Stimulated activated CD8-positive, alpha-beta memory T cell treated with anti-CD3 and anti-CD28 coated beads, Interleukin-4, amount 100 ng/mL, for 24 hours (primary cell): ENCODE data around the gene SLFNL1.

Experiments used
- DNase-seq: peaks from one replicate; pipeline ENCODE4 v3.0.0-alpha.2; 2020; ENCODE audit warnings: low read depth

The SLFNL1 gene

DNA sequence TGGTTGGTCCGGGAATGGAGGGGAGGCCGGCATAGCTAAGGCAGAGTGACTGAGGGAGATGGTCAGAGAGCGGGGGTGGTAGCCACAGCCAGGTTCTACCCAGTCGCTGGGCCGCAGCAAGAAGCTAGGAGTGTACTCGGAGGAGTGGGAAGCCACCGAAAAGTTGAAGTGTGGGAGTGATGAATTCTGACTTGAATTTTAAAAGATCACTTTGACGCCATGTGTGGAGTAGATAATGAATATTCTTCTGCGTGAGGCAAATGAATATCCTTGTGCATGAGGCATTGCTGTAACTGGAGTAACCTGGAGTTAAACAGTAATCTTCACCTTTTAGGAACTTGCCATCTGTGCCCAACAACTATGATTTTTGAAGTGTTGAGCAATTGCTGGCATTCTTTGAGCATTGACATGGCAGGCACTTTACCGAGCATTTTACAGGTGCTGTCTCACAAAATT, 35.2 kb downstream of the SLFNL1 start:
- DNase-seq: no peak

DNA sequence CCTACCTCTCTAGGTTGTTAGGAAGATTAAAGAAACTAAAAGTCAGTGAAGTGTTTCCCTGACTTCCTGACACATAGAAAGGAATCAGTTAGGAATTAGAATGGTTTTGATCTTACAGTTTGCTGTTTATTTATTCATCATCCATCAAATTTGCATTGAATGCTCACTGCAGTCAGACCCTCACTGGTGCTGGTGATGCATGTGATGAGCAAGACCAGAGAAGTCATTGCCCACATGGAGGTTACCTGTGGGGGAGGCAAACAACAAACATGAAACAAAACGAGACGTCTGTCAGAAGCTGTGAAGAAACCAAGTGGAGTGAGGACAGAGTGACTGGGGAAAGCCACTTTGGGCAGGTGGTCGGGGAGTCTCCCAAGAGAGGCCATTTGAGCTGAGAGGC, 35.6 kb downstream of the SLFNL1 start:
- no peak for DNase-seq

DNA sequence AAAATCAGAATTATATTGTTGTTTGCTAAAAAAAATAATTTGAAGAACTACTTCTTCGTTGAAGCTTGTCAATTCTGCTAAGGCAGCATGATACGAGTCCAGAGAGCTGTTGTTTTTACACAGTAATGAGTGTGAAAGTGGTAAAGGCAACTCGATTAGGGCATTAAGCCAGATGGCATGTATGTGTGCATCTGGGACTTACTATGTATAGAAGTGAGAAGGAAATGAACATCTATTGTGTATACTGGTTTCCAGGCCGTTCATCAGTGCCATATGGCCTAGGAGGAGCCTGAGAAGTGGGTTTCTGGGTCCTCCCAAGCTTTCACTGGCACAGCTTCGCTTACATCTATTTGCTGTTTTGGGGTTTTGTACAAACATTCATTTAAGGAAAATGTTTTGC, 36.4 kb downstream of the SLFNL1 start:
- DNase-seq: no peak

GRCh38 chr1:40984531-40984930, 37.0 kb downstream of the SLFNL1 start:
- no peak for DNase-seq

GRCh38 chr1:40984066-40984465, 37.5 kb downstream of the SLFNL1 start:
- no peak for DNase-seq

DNA sequence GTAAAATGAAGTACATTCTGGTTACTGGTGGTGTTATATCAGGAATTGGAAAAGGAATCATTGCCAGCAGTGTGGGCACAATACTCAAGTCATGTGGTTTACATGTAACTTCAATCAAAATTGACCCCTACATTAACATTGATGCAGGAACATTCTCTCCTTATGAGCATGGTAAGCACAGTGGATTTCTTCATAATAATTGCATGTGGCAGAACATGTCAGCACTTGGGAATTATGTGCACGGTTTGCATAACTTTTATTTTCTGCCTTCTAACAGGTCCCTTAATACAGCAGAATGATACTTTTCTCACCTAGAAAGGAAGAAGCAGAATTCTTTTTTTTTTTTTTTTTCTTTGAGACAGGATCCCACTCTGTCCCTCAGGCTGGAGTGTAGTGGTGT, 38.2 kb downstream of the SLFNL1 start:
- DNase-seq: no peak

DNA sequence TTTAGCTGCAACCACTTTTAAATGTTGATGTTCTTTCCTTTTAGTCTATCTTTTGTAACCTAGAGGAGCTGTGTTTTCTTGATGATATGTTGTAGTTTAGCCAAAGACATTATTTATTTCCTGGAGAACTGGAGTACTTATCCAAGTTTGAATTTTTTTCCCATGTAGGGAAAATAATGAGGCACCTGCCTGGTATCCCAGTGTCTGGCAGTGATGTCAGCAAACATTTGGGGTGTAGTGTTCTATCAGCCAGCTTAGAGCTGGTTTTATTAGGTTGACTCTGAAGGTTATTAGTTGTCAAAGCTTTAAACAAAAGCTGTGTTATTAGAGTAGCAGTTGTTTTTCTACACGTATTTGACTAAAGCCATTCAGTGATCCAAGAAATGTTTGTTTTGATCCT, 38.8 kb downstream of the SLFNL1 start:
- no peak for DNase-seq

DNA sequence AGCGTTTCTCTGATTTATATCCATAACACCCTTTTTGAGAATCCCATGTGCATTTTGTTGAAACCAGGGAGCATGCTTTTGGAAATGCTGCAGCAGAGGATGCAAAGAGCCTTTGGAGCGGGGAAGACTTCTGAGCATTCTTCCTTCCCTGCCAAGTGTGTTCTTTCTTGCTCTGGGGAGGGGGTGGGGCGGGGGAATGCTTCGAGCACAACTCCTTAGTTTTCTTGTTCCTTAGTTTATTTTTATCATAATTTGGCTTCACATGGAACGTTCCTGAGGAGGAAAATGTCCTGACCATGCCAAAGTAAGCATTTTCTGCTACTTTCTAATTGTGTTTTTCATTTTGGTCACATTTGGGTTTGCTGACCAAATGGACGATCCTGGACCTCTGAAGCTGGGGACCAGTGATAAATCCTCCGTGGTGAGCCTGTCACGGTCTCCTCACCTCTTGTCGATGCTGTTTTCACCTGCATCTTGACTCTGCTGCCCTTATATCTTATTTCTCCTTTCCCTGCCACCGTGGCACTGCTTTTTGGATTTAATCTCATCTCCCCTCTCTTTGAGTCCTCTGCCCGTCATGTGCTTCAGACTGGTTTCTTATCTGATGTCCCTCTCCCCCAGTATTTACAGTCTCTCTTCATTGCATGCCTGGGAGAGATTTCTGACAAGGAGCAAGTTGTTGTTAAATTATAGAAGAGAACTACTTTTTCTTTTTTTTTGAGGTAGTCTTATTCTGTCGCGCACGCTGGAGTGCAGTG, 39.7 kb downstream of the SLFNL1 start:
- DNase-seq: no peak

DNA sequence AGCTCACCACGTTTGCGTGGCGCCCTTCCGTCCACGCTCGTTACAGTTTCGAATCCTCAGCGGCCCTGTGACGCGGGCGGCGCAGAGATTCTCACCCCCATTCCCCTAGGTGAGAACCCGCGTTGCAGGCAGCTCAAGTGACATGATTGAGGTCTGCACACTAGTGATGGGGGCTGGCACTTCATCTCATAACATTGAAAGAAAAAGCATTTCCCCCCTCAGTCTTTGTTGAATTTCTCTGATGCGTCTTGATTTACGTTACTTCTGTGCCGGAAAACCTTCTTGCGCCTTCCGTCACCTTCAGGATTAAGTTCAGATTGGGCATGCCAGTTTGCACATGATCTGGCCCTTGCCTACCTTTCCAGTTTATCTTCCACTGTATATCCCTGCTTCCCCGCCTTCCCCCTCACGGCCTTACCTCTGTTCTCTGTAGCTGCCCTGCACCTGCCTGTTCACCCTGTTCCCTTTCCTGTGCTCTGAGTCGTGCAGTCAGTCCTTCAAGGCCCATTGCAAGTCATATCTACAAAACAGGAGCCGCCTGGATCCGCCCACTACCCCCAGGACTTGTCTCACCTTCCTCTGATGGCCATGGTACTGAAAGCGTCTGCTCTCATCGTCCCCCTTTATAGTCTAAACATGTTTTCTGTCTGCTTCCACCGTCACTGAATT, 40.9 kb downstream of the SLFNL1 start:
- peak; percentile 35 for DNase-seq

DNA sequence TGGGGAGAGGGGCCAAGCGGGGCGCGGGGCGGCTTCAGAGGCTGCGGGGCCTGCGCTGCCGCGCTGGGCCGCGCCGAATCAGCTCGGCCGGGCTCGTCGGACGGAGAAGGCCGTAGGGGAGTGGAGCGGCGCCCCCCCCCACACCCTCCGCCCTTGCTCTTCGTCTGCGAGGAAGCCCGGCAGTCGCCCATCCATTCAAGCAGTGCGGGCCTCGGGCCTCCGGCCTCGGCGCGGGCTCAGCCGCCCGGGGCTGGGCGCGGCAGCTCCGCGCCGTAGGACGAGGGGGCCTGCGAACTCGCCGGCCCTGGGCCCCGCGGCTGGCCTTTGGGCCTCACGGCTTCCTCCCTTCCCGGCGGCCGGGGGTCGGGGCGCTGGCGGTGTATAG, 41.5 kb downstream of the SLFNL1 start:
- DNase-seq: no peak

DNA sequence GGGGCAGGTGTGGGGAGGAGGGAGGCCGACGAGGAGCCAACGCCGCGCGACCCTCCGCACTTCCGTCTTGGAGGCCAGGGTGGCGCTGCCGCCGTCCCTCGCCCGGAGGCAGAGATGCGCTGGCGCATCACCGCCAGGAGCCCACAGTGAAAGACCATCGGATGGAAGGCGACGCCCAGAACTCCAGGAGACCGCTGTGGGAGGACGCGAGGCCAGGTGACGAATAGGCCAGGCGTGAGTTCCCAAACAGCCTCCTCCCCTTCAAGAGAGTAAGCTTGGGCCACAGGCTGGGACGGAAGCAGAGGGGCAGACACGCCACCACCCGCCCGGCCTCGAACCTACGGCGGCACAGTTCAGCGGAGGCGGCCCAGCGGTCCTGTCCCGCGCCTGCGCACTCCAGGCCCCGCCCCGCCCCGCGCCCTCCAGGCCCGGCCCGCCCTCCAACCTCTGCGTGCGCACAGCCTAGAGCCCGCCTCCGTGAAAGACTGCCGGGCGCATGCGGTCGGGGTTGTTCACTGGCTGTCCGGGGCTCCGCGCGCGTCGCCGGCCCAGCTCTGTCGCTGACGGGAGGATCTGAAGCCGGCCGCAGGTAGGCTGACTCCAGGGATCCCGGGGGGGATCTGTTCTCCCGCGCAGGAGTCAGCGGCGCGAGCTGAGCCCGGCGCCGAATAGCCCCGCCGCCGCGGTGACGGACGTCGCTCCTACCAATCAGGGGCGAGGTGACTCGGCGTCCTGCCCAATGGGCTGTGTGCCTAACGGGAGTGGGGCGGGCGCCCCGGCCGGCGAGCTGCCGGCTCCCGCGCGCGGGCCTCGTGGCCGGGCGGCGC, 42.1 kb downstream of the SLFNL1 start, which contains the start of gene CTPS1:
TSS of gene CTPS1 (plus strand) at position 456 of the 827 bp plus-strand sequence. CDS start 3,595 bp downstream, outside the sequence.
- peak; percentile 97 for DNase-seq

DNA sequence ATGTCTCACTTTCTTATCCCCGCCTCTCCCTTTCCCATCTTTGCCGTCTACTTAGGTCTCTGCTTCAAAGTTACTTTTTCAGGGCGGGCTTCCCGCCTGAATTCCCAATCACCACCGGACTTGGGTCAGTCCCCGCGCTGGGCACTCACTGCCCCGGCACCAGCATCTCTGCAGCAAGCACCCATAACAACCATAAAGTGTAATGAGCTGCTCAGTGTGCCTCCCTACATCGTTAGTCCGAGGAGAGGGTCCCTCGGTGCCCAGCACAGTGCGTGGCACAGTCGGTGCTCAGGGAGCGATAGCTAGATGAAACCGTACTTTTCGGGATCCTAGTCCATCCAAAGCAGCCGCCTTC, 42.7 kb downstream of the SLFNL1 start:
- DNase-seq: no peak

DNA sequence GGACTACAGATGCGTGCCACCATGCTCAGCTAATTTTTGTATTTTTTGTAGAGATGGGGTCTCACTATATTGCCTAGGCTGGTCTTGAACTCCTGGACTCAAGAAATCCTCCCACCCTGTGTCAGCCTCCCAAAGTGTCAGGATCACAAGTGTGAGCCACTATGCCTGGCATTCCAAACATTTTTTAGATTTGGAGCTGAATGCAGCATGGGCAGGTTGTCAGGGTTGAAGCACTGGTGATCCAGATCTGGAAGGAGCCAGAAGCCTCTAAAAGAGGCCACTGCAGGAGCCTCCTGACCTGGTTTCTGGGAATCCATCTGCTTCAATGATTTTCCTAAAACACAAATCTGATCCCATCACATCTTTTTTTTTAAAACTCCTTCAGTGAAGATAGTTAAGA, 43.8 kb downstream of the SLFNL1 start:
- no peak for DNase-seq

- DNase-seq: no peak
These were observed 44.4 kb downstream of the SLFNL1 start for GRCh38 chr1:40976952-40977690.

DNA sequence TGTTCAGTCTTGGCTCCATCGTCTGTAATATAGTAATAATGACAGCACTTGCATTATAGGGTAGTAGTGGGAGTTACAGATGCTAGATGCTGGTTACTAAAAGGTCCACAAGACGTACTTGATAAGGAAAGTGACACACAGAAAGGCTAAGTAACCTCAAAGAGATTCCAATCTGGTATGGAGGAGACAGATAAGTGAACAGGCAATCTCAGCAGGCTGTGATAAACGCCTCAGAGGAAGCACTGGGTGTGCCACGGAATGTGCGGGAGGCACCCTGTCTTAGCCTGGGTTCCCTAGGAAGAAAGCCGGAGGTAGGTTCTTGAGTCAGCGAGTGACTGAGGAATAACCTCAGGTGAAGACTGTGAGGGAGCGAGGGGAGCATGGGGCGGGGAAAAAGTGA, 46.6 kb downstream of the SLFNL1 start:
- DNase-seq: no peak

DNA sequence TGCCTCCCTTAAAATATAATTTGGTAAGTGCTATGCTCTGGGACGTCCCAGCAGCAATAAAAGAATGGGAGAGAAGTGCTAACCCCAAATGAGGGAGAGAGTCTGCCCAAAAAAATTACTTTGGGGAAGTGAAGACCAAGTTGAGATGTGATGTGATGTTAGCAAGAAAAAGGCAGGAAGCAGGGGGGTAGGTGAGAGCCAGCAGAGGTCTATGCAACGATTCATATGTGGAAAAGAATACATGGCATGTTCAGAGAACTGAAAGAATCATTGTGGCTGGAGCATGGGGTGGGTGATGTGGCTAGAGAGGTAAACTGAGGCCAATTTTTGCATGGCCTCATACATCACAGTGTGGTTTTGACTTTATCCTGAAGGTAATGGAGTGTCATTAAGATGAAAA, 47.6 kb downstream of the SLFNL1 start:
- no peak for DNase-seq

GRCh38 chr1:40971966-40972365, 49.6 kb downstream of the SLFNL1 start:
- no peak for DNase-seq

DNA sequence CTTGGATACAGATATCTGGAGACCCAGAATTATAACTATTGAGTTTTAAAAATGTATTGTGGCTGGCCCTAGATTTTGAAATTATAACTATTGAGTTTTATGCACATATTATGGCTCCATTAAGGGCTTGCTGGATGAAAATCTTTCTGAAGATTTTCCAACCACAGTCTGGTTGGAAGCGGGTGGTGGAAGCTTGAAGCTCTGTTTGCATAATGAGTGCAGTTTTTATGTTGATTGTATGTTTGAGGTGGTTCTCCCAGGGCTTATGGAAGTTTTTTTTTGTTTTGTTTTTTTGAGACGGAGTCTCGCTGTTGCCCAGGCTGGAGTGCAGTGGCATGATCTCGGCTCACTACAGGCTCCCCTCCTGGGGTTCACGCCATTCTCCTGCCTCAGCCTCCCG, 52.1 kb downstream of the SLFNL1 start:
- no peak for DNase-seq

GRCh38 chr1:40966417-40966816, 55.1 kb downstream of the SLFNL1 start:
- DNase-seq: no peak
